ENCODE data around the gene FADS3. TPM values are rescaled to one million over a fixed set of nuclear protein-coding genes. Genes with fewer than 3 reads are reported as not detected.
A peak's percentile ranks its signal among the peaks of the same experiment; 100 is the strongest.

Gene FADS3
- total and polyA plus RNA-seq, 2 of the 13 experiments (the other 11 are each of a cell fraction or from before 2014, with no cell fraction given) = 13.4 to 23.2 TPM

DNA sequence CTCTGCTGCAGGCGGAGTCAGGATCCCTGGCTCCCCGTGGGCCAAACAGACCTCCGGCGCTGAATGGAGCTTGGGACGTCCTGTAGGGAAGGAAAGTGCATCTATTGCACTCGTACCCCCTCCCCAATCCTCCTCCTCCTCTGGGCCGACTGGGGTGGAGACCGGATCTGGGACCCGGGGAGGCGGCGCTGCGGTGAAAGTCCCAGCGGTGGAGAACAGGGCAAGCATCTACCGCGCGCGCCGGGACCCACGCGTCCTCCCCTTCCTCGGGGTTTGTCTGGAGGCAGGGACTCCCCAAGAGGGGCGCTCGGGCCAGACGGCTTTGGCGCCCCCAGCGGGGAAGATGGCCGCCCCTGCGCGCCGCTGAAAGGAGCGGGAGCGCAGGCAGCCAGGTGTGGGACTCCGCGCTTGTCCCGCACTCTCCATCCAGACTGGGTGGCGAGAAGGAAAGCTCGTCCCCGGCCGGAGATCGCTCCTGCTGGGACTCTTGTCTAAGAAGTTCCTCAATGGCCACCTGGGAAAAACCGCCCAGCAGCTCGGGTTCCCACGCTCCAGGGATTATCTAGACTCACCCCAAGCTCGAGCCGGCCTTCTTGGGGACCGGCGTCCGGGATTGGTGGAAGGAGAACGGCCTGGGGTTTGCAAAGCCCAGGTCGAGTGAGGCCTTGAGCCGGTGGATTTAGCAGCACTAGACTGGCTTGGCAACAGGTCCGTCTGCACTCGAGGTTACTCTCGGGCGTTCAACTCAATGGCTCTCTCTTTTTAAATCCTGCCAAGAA is 62.5 kb downstream of the FADS3 start (continued):
- TF ChIP-seq, protein P1, sequence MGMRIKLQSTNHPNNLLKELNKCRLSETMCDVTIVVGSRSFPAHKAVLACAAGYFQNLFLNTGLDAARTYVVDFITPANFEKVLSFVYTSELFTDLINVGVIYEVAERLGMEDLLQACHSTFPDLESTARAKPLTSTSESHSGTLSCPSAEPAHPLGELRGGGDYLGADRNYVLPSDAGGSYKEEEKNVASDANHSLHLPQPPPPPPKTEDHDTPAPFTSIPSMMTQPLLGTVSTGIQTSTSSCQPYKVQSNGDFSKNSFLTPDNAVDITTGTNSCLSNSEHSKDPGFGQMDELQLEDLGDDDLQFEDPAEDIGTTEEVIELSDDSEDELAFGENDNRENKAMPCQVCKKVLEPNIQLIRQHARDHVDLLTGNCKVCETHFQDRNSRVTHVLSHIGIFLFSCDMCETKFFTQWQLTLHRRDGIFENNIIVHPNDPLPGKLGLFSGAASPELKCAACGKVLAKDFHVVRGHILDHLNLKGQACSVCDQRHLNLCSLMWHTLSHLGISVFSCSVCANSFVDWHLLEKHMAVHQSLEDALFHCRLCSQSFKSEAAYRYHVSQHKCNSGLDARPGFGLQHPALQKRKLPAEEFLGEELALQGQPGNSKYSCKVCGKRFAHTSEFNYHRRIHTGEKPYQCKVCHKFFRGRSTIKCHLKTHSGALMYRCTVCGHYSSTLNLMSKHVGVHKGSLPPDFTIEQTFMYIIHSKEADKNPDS (CRISPR knock-in tag; IDR thresholded peaks at IDR 0.05) = no peak
- TF ChIP-seq ZNF446 (CRISPR knock-in tag; IDR thresholded peaks at IDR 0.05) (no peak; the same call in 1 of the 2 replicates), ZNF761 (CRISPR knock-in tag; conservative IDR thresholded peaks at IDR 0.05) (no peak), REL (CRISPR knock-in tag; conservative IDR thresholded peaks at IDR 0.05) (no peak), ZNF30 (CRISPR knock-in tag; IDR thresholded peaks at IDR 0.05) (no peak), ZNF136 (CRISPR knock-in tag; IDR thresholded peaks at IDR 0.05; ENCODE audit: low read depth) (no peak), ZNF235 (CRISPR knock-in tag; IDR thresholded peaks at IDR 0.05; ENCODE audit: borderline replicate concordance) (no peak), ZNF232 (CRISPR knock-in tag; IDR thresholded peaks at IDR 0.05; ENCODE audit: borderline replicate concordance) (no peak), ZNF747 (CRISPR knock-in tag; IDR thresholded peaks at IDR 0.05; ENCODE audit: borderline replicate concordance) (no peak), ATF1 (CRISPR knock-in tag; IDR thresholded peaks at IDR 0.05) (no peak), MAZ (IDR thresholded peaks at IDR 0.05; ENCODE audit: borderline replicate concordance, low read depth, low read length) (no peak), MAZ (CRISPR knock-in tag; IDR thresholded peaks at IDR 0.05; ENCODE audit: low read depth) (no peak)
- TF ChIP-seq, protein P2, sequence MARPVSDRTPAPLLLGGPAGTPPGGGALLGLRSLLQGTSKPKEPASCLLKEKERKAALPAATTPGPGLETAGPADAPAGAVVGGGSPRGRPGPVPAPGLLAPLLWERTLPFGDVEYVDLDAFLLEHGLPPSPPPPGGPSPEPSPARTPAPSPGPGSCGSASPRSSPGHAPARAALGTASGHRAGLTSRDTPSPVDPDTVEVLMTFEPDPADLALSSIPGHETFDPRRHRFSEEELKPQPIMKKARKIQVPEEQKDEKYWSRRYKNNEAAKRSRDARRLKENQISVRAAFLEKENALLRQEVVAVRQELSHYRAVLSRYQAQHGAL (CRISPR knock-in tag; IDR thresholded peaks at IDR 0.05; ENCODE audit: not compliant biosample characterization) = no peak
- TF ChIP-seq, protein P3, sequence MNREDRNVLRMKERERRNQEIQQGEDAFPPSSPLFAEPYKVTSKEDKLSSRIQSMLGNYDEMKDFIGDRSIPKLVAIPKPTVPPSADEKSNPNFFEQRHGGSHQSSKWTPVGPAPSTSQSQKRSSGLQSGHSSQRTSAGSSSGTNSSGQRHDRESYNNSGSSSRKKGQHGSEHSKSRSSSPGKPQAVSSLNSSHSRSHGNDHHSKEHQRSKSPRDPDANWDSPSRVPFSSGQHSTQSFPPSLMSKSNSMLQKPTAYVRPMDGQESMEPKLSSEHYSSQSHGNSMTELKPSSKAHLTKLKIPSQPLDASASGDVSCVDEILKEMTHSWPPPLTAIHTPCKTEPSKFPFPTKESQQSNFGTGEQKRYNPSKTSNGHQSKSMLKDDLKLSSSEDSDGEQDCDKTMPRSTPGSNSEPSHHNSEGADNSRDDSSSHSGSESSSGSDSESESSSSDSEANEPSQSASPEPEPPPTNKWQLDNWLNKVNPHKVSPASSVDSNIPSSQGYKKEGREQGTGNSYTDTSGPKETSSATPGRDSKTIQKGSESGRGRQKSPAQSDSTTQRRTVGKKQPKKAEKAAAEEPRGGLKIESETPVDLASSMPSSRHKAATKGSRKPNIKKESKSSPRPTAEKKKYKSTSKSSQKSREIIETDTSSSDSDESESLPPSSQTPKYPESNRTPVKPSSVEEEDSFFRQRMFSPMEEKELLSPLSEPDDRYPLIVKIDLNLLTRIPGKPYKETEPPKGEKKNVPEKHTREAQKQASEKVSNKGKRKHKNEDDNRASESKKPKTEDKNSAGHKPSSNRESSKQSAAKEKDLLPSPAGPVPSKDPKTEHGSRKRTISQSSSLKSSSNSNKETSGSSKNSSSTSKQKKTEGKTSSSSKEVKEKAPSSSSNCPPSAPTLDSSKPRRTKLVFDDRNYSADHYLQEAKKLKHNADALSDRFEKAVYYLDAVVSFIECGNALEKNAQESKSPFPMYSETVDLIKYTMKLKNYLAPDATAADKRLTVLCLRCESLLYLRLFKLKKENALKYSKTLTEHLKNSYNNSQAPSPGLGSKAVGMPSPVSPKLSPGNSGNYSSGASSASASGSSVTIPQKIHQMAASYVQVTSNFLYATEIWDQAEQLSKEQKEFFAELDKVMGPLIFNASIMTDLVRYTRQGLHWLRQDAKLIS (CRISPR knock-in tag; IDR thresholded peaks at IDR 0.05) = no peak
- TF ChIP-seq, protein P4, sequence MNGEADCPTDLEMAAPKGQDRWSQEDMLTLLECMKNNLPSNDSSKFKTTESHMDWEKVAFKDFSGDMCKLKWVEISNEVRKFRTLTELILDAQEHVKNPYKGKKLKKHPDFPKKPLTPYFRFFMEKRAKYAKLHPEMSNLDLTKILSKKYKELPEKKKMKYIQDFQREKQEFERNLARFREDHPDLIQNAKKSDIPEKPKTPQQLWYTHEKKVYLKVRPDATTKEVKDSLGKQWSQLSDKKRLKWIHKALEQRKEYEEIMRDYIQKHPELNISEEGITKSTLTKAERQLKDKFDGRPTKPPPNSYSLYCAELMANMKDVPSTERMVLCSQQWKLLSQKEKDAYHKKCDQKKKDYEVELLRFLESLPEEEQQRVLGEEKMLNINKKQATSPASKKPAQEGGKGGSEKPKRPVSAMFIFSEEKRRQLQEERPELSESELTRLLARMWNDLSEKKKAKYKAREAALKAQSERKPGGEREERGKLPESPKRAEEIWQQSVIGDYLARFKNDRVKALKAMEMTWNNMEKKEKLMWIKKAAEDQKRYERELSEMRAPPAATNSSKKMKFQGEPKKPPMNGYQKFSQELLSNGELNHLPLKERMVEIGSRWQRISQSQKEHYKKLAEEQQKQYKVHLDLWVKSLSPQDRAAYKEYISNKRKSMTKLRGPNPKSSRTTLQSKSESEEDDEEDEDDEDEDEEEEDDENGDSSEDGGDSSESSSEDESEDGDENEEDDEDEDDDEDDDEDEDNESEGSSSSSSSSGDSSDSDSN (CRISPR knock-in tag; IDR thresholded peaks at IDR 0.05) = peak; percentile 78
- TF ChIP-seq, protein P5, sequence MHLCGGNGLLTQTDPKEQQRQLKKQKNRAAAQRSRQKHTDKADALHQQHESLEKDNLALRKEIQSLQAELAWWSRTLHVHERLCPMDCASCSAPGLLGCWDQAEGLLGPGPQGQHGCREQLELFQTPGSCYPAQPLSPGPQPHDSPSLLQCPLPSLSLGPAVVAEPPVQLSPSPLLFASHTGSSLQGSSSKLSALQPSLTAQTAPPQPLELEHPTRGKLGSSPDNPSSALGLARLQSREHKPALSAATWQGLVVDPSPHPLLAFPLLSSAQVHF (CRISPR knock-in tag; IDR thresholded peaks at IDR 0.05) = no peak
- TF ChIP-seq, protein P6, sequence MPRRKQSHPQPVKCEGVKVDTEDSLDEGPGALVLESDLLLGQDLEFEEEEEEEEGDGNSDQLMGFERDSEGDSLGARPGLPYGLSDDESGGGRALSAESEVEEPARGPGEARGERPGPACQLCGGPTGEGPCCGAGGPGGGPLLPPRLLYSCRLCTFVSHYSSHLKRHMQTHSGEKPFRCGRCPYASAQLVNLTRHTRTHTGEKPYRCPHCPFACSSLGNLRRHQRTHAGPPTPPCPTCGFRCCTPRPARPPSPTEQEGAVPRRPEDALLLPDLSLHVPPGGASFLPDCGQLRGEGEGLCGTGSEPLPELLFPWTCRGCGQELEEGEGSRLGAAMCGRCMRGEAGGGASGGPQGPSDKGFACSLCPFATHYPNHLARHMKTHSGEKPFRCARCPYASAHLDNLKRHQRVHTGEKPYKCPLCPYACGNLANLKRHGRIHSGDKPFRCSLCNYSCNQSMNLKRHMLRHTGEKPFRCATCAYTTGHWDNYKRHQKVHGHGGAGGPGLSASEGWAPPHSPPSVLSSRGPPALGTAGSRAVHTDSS (CRISPR knock-in tag; conservative IDR thresholded peaks at IDR 0.05) = no peak
